Stimulated activated CD8-positive, alpha-beta memory T cell treated with anti-CD3 and anti-CD28 coated beads, Interleukin-15, amount 100 ng/mL, for 4 hours (primary cell): Measurements from ENCODE around the gene IGDCC3.

Source experiments
- DNase-seq, 2 donors: peaks; one replicate each; pipeline ENCODE4 v3.0.0-alpha.2; 2020; ENCODE audit warnings: low read depth in 2 of 2

Gene IGDCC3

DNA sequence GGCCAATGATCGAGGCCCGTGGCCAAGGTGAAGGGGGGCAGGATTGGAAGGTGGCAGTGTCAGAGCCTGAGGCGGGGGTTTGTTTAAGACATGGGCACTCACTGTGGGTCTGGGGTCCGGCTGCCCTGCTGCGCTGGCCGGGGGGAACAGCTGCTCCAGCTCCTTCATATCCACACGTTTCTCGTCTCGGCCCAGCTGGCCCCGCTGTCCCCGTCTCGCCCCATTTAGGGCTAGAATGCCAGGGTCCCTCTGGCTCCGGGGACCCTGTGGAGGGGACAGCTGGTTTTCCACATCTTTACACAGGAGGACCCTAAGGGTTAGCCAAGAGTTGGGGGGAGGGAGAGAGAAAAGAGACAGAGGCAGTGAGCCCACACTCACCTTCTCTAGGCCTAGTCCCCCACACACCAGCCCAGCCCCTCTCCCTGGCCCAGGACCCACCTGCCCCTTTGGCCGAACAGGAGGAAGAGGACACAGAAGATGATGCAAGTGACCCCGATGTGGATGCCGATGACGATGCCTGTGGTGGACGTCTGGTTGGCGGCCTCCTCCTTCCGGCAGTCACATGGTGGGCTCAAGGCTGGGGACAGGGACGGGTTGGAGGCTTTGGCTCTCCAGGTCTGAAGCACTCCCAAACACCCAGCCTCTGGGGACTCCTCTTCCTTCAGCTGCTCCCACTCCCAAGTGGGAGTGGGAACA, 48.4 kb downstream of the IGDCC3 start:
- DNase-seq = no peak

DNA sequence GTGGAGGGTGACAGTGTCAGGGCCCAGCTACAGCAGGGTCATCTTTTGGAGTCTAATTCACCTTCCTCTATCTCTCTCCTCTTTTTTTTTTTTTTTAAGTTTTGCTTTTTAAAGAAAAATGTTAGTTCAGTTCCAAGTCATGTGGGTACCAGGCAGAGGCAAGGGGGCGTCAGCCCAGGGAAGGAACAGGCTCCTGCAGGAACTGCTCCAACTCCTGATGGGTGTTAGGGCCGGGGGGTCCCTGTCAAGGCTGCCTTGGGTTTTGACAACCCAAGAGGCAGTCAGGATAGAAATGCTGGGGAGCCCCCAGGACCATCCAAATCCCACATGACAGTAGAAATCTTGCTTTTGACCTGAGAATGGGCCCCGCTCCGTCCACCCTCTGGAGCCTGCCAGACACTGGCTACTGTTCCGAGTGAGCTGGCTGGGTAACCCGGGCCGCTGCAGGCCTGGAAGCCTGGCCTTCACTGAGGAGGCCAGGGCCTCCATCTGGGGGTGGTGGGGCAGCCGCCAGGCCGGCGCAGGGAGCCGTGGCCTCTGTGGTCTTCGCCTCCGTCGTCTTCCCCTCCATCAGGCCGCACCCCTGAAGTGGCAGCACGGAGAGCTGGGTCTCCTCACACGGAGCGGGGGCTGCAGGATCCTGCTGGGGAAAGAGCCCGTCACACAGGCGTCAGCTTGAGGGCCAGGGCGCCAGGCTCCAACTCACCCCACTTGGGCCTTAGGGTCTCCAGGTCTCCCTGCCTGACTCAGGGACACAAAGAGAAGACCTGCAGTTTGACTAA, 49.1 kb downstream of the IGDCC3 start:
- DNase-seq = no peak

DNA sequence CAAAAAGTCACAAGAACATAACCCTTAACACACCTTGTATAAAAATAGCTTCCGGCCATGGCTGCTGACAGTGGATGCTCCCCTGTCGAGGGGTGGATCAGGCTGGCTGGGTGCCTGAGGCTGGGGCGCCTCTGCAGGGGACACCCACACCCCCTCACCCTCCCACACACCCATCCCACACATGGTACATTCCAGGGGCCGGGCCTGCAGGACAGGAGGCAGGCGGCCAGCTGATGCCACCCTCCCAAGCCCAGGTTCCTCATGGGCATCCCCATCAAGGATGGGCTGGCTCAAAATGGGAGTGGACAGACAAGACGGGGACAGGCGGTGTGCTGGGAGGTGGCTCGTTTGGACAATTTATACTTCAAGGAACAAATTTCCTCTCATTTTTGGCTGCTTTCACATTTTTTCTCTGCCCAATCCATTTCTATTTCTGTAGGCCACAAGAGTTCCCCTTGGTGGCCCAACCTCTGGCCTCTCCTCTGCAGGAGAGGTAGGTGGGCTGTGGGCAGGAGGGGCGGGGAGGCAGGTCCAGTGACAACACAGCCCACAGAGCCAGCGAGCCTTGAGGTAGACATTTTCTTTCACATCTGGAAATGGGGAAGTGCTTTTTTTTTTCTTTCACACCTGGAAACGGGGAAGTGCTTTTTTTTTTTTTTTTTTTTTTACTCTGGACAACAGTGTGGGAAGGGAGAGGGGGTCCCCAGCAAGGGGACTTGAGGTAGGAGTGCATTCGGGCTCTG, 50.0 kb downstream of the IGDCC3 start:
- DNase-seq = no peak

DNA sequence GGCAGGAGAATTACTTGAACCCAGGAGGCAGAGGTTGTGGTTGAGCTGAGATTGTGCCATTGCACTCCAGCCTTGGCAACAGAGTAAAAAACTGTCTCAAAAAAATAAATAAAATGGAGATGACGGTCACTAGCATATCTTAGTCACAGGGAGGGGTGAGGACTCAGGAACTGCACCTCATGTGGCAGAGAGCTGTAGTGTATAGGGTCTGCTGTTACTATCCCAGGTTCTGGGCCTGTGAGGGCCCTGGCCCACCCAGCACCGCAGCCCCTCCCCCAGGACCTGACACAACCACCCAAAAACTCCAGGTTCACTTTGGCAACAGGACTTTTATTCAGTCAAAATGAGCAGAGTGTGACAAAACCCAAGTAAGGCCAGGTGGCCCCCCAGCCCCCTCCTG, 51.0 kb downstream of the IGDCC3 start:
- no peak for DNase-seq

DNA sequence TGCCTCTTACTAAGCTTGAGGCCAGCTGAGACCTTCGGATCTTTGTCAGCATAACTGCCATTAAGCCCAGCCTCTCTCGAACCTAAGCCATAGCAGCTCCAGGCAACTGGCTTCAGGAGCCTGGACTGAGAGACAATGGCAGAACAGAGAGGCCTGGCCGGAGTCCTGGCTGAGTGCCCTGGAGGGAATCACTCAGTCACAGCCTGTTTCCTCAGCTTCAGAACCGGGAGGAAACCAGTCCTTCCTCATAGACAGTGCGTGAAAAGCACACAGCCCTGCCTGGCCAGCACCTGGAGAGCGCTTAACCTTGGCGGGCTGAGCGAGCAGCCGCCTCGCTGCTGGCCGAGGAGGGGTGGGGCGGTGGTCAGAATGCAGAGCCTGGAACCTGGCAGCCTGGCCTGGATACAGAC, 51.7 kb downstream of the IGDCC3 start:
- DNase-seq = no peak

DNA sequence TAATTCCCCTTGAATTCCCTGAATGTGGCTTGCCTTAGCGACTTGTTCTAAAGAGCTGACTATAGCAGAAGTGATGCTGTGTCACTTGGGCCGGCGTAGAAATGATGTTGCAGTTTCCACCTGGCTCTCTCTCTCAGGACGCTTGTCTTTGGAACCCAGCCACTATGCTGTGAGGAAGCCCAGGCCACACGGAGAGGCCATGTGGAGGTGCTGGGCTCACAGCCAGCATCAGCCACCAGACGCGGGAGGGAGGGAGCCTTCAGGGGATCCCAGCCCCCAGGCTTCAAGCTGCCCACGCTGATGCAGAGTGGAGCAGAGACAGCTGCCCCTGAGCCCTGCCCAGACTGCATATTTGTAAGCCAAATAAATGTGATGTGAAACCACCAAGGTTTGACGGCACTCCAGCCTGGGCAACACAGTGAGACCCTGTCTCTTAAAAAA, 54.7 kb downstream of the IGDCC3 start:
- no peak for DNase-seq

DNA sequence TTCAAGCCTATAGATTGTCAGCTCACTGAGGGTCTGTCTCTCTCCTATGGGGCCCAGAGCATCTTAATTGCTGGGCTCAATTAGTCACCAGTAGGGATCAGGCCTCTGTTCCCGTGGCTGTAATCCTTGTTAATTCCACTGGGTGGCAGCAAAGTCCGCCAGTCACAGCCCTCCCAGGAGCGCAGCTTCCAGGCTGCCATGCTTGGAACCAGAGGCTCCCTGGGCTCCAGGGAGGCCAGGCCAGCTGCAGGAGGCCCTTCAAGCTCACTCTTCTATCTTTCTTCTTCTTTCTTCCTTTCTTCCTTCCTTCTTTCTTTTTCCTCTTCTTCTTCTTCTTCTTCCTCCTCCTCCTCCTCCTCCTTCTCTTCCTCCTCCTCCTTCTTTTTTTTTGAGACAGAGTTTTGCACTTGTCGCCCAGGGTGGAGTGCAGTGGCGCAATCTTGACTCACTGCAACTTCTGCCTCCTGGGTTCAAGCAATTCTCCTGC, 58.9 kb downstream of the IGDCC3 start:
- DNase-seq = peak in 1 of 2 donors; percentile 60

DNA sequence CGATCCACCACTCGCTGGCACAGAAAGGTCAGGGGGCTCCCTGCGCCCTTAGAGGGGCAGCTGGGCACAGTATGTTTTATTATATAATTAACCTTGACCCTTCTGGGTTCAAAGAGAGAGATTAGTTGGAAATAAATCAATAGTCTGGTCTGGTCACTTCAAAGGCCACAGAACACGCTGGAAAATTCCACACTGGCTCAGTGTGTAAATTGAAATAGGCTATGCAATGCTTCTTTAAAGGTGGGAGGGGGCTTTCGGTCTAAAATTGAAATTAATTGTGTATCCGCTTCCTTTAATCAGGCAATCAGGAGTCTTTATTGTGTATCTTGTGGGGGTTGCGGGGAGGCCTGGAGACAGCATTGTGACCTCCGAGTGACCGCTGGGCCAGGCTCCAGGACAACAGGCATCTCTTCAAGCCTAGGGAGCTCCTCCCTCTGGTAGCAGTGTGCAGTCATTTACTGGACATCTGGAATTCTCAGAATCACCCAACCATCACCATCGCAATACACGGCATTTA, 65.3 kb downstream of the IGDCC3 start:
- no peak for DNase-seq

DNA sequence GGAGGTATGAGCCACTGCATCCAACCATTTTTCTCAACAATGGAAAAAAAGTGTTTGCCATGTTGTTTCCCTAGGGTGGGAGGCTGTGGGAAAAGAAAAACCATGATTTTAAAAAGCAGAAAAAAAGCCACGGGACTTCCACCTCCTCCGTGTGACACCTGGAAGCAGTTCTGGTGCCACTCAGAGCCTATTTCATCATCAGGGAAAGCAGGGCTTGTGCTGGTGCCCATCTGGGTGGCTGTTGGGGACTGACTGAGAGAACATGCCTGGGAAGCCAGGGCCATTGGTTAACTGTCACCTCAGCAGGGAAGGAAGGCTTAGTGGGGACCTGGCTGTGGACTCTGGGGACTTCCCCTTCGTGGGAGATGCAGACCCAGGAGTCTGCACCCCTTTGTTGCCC, 66.0 kb downstream of the IGDCC3 start:
- no peak for DNase-seq

DNA sequence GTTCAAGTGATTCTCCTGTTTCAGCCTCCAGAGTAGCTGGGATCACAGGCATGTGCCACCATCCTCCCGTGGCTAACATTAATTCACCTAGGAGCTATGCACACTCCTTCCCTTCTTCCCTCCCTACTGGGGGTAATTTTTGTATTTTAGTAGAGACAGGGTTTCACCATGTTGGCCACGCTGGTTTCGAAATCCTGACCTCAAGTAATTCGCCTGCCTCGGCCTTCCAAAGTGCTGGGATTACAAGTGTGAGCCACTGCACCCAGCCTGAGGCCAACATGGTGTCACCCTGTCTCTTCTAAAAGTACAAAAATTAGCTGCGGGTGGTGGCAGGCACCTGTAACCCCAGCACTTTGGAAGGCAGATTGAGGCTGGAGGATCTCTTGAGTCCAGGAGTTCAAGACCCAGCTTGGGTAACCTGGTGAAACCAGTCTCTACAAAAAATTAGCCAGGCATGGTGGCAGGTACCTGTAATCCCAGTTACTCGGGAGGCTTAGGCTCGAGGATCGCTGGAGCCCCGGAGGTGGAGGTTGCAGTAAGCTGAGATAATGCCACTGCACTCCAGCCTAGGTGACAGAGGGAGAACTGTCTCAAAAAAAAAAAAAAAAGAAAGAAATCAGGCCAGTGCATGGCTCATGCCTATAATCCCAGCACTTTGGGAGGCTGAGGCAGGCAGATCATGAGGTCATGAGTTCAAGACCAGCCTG, 67.2 kb downstream of the IGDCC3 start:
- no peak for DNase-seq

DNA sequence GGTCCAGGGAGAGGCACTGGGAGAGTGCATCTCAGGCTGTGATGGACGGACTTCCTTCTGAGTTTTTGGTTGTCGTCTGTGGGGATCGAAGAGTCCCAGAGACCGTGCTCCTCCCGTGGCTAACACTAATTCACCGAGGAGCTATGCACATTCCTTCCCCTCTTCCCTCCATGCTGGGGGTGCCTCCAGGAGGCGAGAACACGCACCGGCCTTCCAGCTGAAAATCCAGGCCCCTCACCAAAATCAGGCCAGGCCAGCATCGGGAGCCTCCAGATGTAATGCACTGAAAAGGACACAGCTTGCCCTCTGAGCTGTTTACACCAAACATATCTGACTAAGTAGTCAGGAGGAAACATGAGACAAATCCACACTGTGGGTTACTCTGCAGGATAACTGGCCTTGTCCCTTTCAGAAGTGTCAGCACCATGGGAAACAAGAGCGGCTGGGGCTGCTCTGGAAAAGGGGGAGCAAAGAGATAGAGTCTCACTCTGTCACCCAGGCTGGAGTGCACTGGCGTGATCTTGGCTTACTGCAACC, 67.9 kb downstream of the IGDCC3 start:
- no peak for DNase-seq

DNA sequence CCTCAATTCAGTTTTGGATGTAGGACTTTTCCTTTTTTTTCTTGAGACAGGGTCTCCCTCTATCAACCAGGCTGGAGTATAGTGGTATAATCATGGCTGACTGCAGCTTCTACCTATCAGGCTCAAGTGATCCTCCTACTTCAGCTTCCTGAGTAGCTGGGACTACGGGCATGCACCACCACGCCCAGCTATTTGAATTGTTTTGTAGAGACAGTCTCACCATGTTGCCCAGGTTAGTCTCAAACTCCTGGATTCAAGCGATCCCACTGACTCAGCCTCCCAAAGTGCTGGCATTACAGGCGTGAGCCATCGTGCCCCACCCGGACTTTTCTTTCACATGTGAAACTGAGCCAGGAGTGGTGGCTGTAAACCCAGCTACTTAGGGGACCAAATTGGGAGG, 69.8 kb downstream of the IGDCC3 start:
- no peak for DNase-seq

DNA sequence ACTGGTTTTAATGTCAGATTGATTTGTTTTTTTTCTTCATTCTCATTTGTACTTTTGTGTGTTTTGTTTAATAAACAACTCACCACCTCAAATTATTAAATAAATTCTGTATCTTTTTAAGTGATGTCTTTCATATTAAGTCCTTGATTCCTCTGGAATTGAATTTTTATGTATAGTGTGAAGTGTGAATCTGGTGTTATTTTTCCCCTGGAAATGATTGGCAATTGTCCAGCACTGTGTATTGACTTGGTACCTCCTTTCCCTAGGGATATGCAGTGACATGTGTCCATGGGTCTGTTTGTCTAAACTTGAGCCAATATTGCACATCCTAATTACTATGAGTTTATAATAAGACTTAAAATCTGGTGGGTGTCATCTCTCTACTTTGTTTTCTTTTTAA, 71.3 kb downstream of the IGDCC3 start:
- DNase-seq = no peak

DNA sequence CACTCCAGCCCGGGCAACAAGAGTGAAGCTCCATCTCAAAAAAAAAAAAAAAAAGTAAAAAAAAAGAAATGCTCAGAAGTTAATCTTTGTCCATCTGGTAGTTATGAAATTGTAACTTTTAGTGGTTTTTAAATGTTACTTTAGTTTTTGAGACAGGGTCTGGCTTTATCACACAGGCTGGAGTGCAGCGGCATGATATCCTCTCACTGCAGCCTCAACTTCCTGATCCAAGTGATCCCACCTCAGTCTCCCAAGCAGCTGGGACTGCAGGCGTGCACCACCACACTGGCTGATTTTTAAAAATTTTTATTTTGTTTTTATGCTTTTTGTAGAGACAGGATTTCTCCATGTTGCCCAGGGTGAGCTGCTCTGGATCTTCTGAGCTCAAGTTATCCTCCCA, 72.0 kb downstream of the IGDCC3 start:
- DNase-seq = no peak

DNA sequence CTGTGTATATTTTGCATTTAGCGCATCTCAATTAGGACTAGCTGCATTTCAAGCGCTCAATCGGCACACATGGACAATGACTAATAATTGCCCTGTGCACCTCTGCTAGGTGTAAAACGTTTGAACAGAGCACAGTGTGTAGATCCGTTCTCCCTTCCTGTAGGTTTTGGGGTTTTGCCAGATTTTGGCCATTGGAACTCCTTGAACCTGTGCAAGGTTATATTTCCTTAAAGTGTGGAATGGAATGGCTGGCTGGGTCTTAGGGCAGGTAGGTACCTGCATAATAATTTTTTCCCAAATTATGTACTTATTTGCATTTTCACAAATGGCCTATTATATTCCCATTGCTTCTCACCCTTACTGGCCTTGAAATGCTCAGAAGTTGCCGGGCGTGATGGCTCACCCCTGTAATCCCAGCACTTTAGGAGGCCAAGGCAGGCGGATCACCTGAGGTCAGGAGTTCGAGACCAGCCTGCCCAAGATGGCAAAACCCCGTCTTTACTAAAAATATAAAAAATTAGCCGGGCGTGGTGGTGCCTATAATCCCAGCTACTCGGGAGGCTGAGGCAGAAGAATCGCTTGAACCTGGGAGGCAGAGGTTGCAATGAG, 72.5 kb downstream of the IGDCC3 start:
- no peak for DNase-seq

DNA sequence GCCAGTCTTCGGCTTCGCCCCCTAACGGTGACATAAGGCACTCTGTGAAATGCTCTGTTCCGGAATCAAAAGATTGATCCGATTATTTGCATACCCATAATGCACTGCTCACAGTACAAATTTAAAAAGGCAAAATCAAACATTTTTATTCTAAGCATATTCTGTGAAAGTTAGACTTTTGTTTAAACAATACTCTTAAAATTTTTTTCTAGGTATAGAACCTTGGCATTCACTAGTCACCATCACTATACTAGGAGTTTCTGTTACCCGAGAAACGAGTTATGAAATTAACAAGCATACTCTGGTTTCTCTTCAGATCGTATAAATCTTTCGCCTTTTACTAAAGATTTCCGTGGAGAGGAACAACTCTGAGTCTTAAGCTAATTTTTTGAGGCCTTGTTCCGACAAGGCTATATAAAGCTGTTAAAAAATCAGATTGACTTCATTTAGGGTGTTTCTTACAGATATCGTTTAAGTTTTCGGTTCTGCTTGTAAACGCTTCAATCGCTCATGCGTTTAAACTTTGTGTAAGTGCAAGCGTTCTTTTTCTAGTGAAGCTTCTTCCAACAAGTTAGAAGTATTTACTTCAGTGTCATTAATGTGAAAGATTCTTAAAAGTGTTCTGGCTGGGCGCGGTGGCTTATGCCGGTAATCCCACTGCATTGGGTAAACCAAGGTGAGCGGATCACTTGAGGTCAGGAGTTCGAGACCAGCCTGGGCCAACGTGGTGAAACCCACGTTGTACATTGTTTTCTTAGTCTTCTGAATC, 73.2 kb downstream of the IGDCC3 start, which contains the start of gene RNU5B-1:
Gene RNU5B-1, plus strand, starts transcription at position 297 of the 769 bp plus-strand sequence.
- peak; percentile 48 to 56 for DNase-seq

DNA sequence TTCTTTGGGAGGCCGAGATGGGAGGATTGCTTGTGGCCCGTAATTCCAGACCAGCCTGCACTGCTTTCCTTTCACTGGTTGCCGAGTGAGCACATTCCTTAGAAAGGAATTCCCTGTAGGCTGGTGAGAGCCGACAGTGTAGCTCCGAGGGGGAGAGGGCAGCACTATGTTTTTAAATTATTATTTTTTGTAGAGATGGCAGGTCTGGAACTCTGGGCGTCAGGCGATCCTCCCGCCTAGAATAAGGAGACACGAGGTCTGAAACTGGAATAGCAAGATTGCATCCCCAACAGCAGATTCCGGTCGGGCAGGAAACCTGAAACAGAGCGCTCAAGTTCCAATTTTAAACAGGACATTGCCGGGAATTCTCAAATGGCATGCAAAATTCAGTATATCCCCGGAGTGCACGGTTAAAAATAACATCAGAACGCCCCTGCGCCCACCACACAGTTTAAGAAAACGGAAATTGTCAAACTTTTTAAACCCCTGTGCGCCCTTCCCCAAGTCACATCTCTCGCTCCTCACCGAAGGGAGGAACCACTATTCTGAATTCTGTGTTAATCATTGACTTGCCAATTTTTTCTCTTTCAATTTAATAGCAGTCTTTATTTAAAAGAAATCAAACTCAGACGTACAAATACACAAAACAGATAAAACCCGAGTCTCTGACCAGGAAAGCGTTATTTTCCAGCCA, 74.0 kb downstream of the IGDCC3 start:
- DNase-seq = no peak

DNA sequence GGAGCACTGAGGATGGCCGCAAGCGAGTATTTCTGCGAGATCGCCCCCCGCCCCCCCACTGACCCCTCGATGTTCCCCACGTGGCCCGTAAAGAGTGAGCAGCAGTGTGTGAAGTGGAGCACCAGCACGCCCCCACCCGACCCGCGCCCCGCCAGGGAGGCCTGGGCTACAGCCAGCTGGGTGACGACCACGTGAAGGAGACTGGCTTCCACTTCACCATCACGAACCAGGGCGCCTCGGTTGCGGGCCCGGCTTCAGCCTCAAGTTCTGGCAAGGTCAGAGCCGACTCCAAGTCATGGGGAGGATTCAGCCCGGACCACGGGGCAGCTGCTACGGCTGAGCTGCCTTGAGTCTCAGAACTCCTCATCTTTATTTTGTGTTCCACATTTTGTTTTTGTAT, 75.7 kb downstream of the IGDCC3 start:
- no peak for DNase-seq

DNA sequence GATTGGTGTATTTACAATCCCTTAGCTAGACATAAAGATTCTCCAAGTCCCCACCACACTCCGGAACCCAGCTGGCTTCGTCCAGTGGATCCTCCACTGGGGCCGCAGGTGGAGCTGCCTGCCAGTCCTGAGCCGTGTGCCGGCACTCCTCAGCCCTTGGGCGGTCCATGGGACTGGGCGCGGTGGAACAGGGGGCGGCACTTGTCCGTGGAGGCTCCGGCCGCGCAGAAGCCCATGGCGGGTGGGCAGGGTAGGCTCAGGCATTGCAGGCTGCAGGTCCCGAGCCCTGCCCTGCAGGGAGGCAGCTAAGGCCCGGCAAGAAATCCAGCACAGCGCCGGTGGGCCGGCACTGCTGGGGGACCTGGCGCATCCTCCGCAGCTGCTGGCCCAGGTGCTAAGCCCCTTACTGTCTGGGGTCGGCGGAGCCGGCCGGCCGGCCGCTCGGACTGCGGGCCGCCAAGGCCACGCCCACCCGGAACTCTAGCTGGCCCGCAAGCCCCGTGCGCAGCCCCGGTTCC, 76.8 kb downstream of the IGDCC3 start:
- no peak for DNase-seq
